Gastrocnemius medialis (tissue), 4 donors: ENCODE measurements around the gene TCP1.

Experiments used
- CTCF ChIP-seq, 5 experiments: fragments of 450-650 bp in 3 of 5; fragments of 200-600 bp in 2 of 5; sonication (generic) in 2 of 5; IDR thresholded peaks in 4 of 5; conservative IDR thresholded peaks in 1 of 5; 1 replicate in 4 of 5; 2 replicates in 1 of 5; pipeline ENCODE4 v1.5.1; 2016 to 2019; ENCODE audit warnings: antibody characterized with exemption in 5 of 5, mild to moderate bottlenecking in 3 of 5, moderate library complexity in 3 of 5
- POLR2A ChIP-seq, 2 donors: fragments of 450-650 bp; IDR thresholded peaks; one replicate each; pipeline ENCODE4 v1.6.1; 2017; ENCODE audit warnings: antibody characterized with exemption in 2 of 2, mild to moderate bottlenecking in 2 of 2, moderate library complexity in 2 of 2

GRCh38 chr6:159745081-159745480 lies 44.3 kb downstream of the TCP1 start:
- TF ChIP-seq CTCF (IDR thresholded peaks at IDR 0.05 in 4 of 5, conservative IDR thresholded peaks at IDR 0.05 in 1 of 5) (no peak), POLR2A (IDR thresholded peaks at IDR 0.05) (no peak)
